GM12878 (cell line): Measurements from ENCODE around the gene PALD1. TPM values are rescaled to one million over a fixed set of nuclear protein-coding genes. Genes with fewer than 3 reads are reported as not detected.

Experiments
- ATAC-seq: fragments of 200-7000 bp; cut with Tn5 transposase; 3 replicates; pipeline ENCODE4 v1.9.1; 2020; ENCODE audit warnings: mild to moderate bottlenecking, moderate library complexity
- BruUV-seq: library from RNA; stranded (reverse); fragments of 400-500 nt; replicated peaks from 2 replicates; lab custom pipeline; 2021; lab: Mats Ljungman, UMichigan
- CTCF ChIA-PET: fragments of 300-600 bp; sonication (Branson Sonifier 250); formaldehyde crosslinking; extraction: SDS; loops from one replicate; lab custom pipeline; 2021; ENCODE audit warnings: inconsistent platforms; lab: Yijun Ruan, JAX
- POLR2A ChIA-PET: fragments of 350-600 bp; formaldehyde crosslinking; extraction: SDS; loops from one replicate; lab custom pipeline; 2021; ENCODE audit warnings: inconsistent platforms; lab: Charles Lee
- RAD21 ChIA-PET: fragments of 300-600 bp; sonication (Branson Sonifier 250); formaldehyde crosslinking; loops from one replicate; lab custom pipeline; 2023; ENCODE audit warnings: antibody characterized with exemption; ENCODE audit not compliant: unreplicated experiment; lab: Charles Lee
- SMC1A ChIA-PET: fragments of 300-600 bp; sonication (Branson Sonifier 250); formaldehyde crosslinking; loops from one replicate; lab custom pipeline; 2023; ENCODE audit not compliant: unreplicated experiment, uncharacterized antibody; lab: Charles Lee
- DNase-seq: peaks from one replicate; pipeline ENCODE4 v3.0.0-alpha.2; 2011; ENCODE audit warnings: low read depth, low spot score
- FAIRE-seq: peaks from 3 replicates; lab custom pipeline; 2011; peaks lifted over from hg19 to GRCh38; lab: Jason Lieb, UNC
- H2AFZ ChIP-seq: 2 replicates; pipeline ENCODE4 v1.6.0; 2011; ENCODE audit warnings: low read depth, low read length, control low read depth; ENCODE audit not compliant: control insufficient read depth
- H3K27ac ChIP-seq: 2 replicates; pipeline ENCODE4 v1.5.1; 2011; ENCODE audit warnings: control low read depth; ENCODE audit not compliant: control insufficient read depth, insufficient read depth
- H3K27me3 ChIP-seq, 2 experiments: replicated peaks in 1 of 2; 2 replicates each; pipeline versions ENCODE4 v1.6.0 to v1.6.1; 2011; ENCODE audit warnings: low read length in 1 of 2; ENCODE audit not compliant: control insufficient read depth in 2 of 2, insufficient read depth in 2 of 2
- H3K36me3 ChIP-seq, 2 experiments: 2 replicates each; pipeline ENCODE4 v1.5.1; 2011; ENCODE audit warnings: low read length in 1 of 2; ENCODE audit not compliant: control insufficient read depth in 2 of 2, insufficient read depth in 2 of 2
- H3K4me1 ChIP-seq: 2 replicates; pipeline ENCODE4 v1.6.1; 2011; ENCODE audit warnings: mild to moderate bottlenecking, low read length, moderate library complexity, mixed read lengths; ENCODE audit not compliant: control insufficient read depth, insufficient read depth
- H3K4me2 ChIP-seq: 2 replicates; pipeline ENCODE4 v1.6.0; 2011; ENCODE audit warnings: control low read depth; ENCODE audit not compliant: control insufficient read depth, insufficient read depth
- H3K4me3 ChIP-seq: fragments of 200-600 bp; sonication (generic); 2 replicates; pipeline ENCODE4 v1.5.1; 2016
- H3K79me2 ChIP-seq: 2 replicates; pipeline ENCODE4 v1.6.0; 2011; ENCODE audit warnings: low read length; ENCODE audit not compliant: control insufficient read depth, insufficient read depth
- H3K9ac ChIP-seq: 2 replicates; pipeline ENCODE4 v1.8.0; 2011; ENCODE audit warnings: low read length, control low read depth, mixed read lengths; ENCODE audit not compliant: control insufficient read depth, insufficient read depth
- H3K9me3 ChIP-seq: replicated peaks from 3 replicates; pipeline ENCODE4 v1.5.1; 2011; ENCODE audit warnings: mild to moderate bottlenecking, low read length; ENCODE audit not compliant: control insufficient read depth, insufficient read depth
- H4K20me1 ChIP-seq: 2 replicates; pipeline ENCODE4 v1.6.0; 2011; ENCODE audit not compliant: control insufficient read depth, insufficient read depth
- CBX3 ChIP-seq: fragments of 200-600 bp; sonication (generic); IDR thresholded peaks from 2 replicates; pipeline ENCODE4 v1.6.1; 2016; ENCODE audit warnings: low read depth, borderline replicate concordance
- CBX5 ChIP-seq: sonication (generic); IDR thresholded peaks from 2 replicates; pipeline ENCODE4 v1.6.1; 2016; ENCODE audit warnings: low read depth, moderate library complexity, mild to moderate bottlenecking, inconsistent platforms
- CHD2 ChIP-seq: IDR thresholded peaks from 2 replicates; pipeline ENCODE4 v1.6.1; 2011; ENCODE audit warnings: low read depth, low read length, improper control_type of control experiment, borderline replicate concordance
- IKZF1 ChIP-seq: fragments of 450-650 bp; conservative IDR thresholded peaks from 2 replicates; pipeline ENCODE4 v1.6.1; 2017; ENCODE audit warnings: antibody characterized with exemption, mild to moderate bottlenecking
- JUND ChIP-seq: IDR thresholded peaks from 2 replicates; pipeline ENCODE4 v1.6.1; 2012; ENCODE audit warnings: low read depth, mild to moderate bottlenecking, low read length, improper control_type of control experiment, moderate library complexity
- KLF5 ChIP-seq: fragments of 450-650 bp; IDR thresholded peaks from 2 replicates; pipeline ENCODE4 v1.6.1; 2014; ENCODE audit warnings: mild to moderate bottlenecking; ENCODE audit not compliant: partially characterized antibody
- RFX5 ChIP-seq: IDR thresholded peaks from 2 replicates; pipeline ENCODE4 v1.6.1; 2011; ENCODE audit warnings: low read depth, low read length, improper control_type of control experiment
- YBX1 ChIP-seq: fragments of 450-650 bp; IDR thresholded peaks from 2 replicates; pipeline ENCODE4 v1.6.1; 2016; ENCODE audit warnings: antibody characterized with exemption
- ZSCAN29 ChIP-seq: fragments of 450-650 bp; IDR thresholded peaks from 2 replicates; pipeline ENCODE4 v1.6.1; 2017; ENCODE audit warnings: mild to moderate bottlenecking, moderate library complexity
- WGBS: methylation state at CpG from one replicate; pipeline ENCODE4 v1.1.6; 2016; ENCODE audit warnings: low lambda C conversion rate; ENCODE audit not compliant: insufficient replicate concordance, insufficient coverage; ENCODE audit errors: missing lambda C conversion rate; 5-methylcytosine and 5-hydroxymethylcytosine counted together
- in situ Hi-C: fragments of 300-500 bp; cut with MboI; formaldehyde crosslinking; loops from 9 replicates; pipeline ENCODE4 v1.14.3; 2018; ENCODE audit warnings: mixed read lengths
- intact Hi-C: fragments of 100-400 bp; cut with micrococcal nuclease; formaldehyde crosslinking; loops from one replicate; pipeline ENCODE4 v1.14.2; 2022; ENCODE audit not compliant: unreplicated experiment
- polyA plus RNA-seq, 11 experiments: library from polyadenylated mRNA; depleted of rRNA in 4 of 11; unstranded in 6 of 11; stranded (reverse) in 5 of 11; fragments of >200 nt; fragmentation: Nextera tagmentation in 4 of 11; fragmentation: Illumina TruSeq in 1 of 11; extraction: Ambion mirVana in 4 of 11; extraction: Trizol in 1 of 11; gene quantifications; 1 replicate in 1 of 11; 2 replicates in 10 of 11; pipeline versions ENCODE4 v1.2.1 to v1.2.3, GENCODE V29; 2011 to 2016; ENCODE audit warnings: inconsistent platforms in 2 of 11, missing spikeins in 2 of 11, low read depth in 1 of 11
- total RNA-seq, 4 experiments: library from RNA; depleted of rRNA in 3 of 4; stranded (reverse); fragments of >200 nt in 3 of 4; fragmentation: Illumina TruSeq in 1 of 4; extraction: Trizol in 1 of 4; gene quantifications; 2 replicates each; pipeline versions ENCODE4 v1.2.1 to v1.2.3, GENCODE V29; 2013 to 2021
- TF ChIP-seq, protein P1 (sequence below): fragments of 450-650 bp; IDR thresholded peaks from 2 replicates; pipeline ENCODE4 v1.6.1; 2017; ENCODE audit warnings: low read depth, mild to moderate bottlenecking, moderate library complexity
- TF ChIP-seq, protein P2 (sequence below): fragments of 450-650 bp; IDR thresholded peaks from 2 replicates; pipeline ENCODE4 v1.6.1; 2018; ENCODE audit warnings: mild to moderate bottlenecking, low read depth, moderate library complexity; ENCODE audit not compliant: partially characterized antibody
- TF ChIP-seq, protein P3 (sequence below): IDR thresholded peaks from 2 replicates; pipeline ENCODE4 v1.6.1; 2012; ENCODE audit warnings: low read depth, low read length, improper control_type of control experiment
- TF ChIP-seq, protein P4 (sequence below): fragments of 150-350 bp; IDR thresholded peaks from 2 replicates; pipeline ENCODE4 v1.6.1; 2014; ENCODE audit warnings: mild to moderate bottlenecking, low read depth, low read length

PALD1 gene
- total and polyA plus RNA-seq, 10 of the 15 experiments (the other 5 are each of a cell fraction or from before 2014, with no cell fraction given), result 0.43 to 20.9 (median 9.0) TPM

DNA sequence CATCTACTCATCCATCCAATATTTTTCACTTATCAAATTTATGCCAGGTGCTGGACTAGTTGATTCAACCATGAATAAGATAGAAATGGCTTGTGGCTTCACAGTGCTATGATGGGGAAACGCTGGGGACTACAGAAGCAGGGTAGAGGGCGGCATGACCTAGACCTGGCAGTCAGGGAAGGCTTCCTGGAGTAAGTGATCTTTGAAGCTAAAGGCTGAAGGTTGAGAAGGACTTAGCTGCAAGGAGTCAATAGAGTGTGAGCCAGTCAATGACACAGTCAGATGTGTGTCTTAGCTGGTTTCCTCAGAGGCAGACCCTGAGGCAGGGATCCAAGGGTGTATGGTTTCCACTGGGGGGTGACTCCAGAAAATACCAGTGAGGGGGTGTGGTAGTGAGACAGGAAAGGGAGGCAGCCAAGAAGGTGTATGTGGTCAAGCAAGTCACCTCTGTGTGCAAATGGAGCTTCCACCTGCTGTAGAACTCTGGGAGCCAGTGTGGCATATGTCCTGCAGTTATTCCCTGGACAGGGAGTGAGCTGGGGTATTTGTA, 113.7 kb downstream of the PALD1 start (continued):
- TF ChIP-seq, protein P1, sequence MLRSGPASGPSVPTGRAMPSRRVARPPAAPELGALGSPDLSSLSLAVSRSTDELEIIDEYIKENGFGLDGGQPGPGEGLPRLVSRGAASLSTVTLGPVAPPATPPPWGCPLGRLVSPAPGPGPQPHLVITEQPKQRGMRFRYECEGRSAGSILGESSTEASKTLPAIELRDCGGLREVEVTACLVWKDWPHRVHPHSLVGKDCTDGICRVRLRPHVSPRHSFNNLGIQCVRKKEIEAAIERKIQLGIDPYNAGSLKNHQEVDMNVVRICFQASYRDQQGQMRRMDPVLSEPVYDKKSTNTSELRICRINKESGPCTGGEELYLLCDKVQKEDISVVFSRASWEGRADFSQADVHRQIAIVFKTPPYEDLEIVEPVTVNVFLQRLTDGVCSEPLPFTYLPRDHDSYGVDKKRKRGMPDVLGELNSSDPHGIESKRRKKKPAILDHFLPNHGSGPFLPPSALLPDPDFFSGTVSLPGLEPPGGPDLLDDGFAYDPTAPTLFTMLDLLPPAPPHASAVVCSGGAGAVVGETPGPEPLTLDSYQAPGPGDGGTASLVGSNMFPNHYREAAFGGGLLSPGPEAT, result no peak

DNA sequence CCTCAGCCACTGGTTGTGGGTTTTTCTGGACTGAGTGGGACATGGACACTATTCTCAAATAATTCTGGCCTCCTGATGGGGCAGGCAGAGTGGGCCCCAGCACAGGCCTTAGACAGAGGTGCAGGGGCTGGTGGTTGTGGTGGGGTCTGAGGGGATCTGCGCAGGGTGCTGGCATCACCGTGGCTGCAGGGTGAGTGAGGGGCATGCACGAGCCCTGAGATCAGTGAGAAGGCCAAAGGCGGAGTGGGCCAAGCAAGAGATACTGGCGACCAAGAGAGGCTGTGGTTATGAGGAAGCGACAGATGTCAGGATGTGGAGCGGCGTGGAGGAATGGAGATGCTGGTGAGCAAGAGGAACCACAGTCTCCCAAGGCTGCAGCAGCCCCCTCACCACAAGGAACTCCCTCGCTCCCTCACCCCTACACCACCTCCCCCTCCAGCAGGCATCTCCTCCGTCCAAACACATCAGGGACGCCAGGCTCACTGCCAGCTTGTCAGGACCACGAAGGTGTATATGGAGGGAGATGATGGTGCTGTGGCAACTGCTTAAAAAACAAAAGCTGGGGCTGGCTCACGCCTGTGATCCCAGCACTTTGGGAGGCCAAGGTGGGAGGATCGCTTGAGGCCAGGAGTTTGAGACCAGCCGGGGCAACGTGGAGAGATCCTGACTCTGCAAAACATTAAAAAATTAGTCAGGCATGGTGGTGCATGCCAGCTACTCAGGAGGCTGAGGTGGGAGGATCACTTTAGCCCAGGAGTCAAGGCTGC, 114.4 kb downstream of the PALD1 start:
- Histone ChIP-seq H3K9ac (no peak overlapping the region), H4K20me1 (no peaks in the 10 kb centered on the region), H2AFZ (no peak overlapping the region), H3K9me3 (no peaks in the 10 kb centered on the region), H3K4me3 (no peak overlapping the region), H3K79me2 (no peaks in the 10 kb centered on the region), H3K27ac (no peak overlapping the region), H3K36me3 (no peaks in the 10 kb centered on the region), H3K4me1 (peaks cover 23% of the 10 kb centered on the region), H3K27me3 (no peaks in the 10 kb centered on the region), H3K4me2 (no peak overlapping the region)
- SMC1A ChIA-PET, result interaction anchor here (0.5 to 1.8 kb wide), 3 partner anchors 11 to 76 kb away, joined by 3 to 14 read pairs (median 4); no protein-coding TSS in a partner anchor
- CTCF ChIA-PET, result interaction anchor here (1.1 kb wide), 1 partner anchor 16 kb away, joined by 3 read pairs; no protein-coding TSS in a partner anchor
- FAIRE-seq (no peak), ATAC-seq (no peak), DNase-seq (no peak)
- POLR2A ChIA-PET, result no interaction called here
- RAD21 ChIA-PET, result no interaction called here
- 37% methylated on average over 15 of the region's 16 CpGs for WGBS
- in situ Hi-C loops, result no loop called here
- intact Hi-C loops, result no loop called here
- BruUV-seq, result no TSS peak
- no peak for TF ChIP-seq CBX3
- TF ChIP-seq YBX1, result no peak
- TF ChIP-seq, protein P2, sequence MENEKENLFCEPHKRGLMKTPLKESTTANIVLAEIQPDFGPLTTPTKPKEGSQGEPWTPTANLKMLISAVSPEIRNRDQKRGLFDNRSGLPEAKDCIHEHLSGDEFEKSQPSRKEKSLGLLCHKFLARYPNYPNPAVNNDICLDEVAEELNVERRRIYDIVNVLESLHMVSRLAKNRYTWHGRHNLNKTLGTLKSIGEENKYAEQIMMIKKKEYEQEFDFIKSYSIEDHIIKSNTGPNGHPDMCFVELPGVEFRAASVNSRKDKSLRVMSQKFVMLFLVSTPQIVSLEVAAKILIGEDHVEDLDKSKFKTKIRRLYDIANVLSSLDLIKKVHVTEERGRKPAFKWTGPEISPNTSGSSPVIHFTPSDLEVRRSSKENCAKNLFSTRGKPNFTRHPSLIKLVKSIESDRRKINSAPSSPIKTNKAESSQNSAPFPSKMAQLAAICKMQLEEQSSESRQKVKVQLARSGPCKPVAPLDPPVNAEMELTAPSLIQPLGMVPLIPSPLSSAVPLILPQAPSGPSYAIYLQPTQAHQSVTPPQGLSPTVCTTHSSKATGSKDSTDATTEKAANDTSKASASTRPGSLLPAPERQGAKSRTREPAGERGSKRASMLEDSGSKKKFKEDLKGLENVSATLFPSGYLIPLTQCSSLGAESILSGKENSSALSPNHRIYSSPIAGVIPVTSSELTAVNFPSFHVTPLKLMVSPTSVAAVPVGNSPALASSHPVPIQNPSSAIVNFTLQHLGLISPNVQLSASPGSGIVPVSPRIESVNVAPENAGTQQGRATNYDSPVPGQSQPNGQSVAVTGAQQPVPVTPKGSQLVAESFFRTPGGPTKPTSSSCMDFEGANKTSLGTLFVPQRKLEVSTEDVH, result no peak
- TF ChIP-seq RFX5, result no peak
- TF ChIP-seq, protein P3, sequence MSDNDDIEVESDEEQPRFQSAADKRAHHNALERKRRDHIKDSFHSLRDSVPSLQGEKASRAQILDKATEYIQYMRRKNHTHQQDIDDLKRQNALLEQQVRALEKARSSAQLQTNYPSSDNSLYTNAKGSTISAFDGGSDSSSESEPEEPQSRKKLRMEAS, result no peak
- TF ChIP-seq CHD2, result no peak
- no peak for TF ChIP-seq JUND
- TF ChIP-seq ZSCAN29, result no peak
- no peak for TF ChIP-seq KLF5
- TF ChIP-seq, protein P4, sequence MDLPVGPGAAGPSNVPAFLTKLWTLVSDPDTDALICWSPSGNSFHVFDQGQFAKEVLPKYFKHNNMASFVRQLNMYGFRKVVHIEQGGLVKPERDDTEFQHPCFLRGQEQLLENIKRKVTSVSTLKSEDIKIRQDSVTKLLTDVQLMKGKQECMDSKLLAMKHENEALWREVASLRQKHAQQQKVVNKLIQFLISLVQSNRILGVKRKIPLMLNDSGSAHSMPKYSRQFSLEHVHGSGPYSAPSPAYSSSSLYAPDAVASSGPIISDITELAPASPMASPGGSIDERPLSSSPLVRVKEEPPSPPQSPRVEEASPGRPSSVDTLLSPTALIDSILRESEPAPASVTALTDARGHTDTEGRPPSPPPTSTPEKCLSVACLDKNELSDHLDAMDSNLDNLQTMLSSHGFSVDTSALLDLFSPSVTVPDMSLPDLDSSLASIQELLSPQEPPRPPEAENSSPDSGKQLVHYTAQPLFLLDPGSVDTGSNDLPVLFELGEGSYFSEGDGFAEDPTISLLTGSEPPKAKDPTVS, result no peak
- TF ChIP-seq IKZF1, result no peak
- no peak for TF ChIP-seq CBX5
- TF ChIP-seq, protein P1, result no peak
